ENCODE results near the gene FBXL7. TPM values are rescaled to one million over a fixed set of nuclear protein-coding genes. Genes with fewer than 3 reads are reported as not detected.

Gene FBXL7
- total RNA-seq, 1 donor from 2014 or later = 4.4 TPM

DNA sequence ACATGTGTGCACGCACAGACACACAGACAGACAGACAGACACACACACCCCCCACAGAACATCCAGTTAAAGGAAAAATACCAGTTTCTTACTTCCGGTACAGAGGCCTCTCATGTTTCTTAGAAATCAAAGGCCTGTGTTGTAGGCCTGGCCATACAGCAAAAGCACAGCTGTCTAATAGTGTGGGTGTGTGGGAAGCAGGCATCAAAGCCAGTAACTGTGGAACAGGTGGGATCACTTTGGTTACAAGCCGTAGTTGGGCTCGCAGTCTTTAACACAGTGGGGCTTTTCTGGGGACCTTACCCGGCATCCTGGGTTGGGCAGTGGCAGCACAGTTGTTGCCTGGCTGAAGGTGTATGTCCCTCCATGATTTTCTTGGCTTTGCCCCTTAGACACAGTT is 55.2 kb downstream of the FBXL7 start:
- no peak overlapping the region for H3K4me3 ChIP-seq (ENCODE audit: low read depth, low read length)
- no peak for DNase-seq (ENCODE audit: low read depth)
- no peaks in the 10 kb centered on the region for H3K27me3 ChIP-seq (ENCODE audit: control insufficient read depth, insufficient read depth, low read length)
- no peaks in the 10 kb centered on the region for H3K36me3 ChIP-seq (ENCODE audit: control insufficient read depth, insufficient read depth, low read length)
- no peak for TF ChIP-seq CTCF (IDR thresholded peaks at IDR 0.05; ENCODE audit: insufficient read depth, low read length, poor library complexity, severe bottlenecking)

DNA sequence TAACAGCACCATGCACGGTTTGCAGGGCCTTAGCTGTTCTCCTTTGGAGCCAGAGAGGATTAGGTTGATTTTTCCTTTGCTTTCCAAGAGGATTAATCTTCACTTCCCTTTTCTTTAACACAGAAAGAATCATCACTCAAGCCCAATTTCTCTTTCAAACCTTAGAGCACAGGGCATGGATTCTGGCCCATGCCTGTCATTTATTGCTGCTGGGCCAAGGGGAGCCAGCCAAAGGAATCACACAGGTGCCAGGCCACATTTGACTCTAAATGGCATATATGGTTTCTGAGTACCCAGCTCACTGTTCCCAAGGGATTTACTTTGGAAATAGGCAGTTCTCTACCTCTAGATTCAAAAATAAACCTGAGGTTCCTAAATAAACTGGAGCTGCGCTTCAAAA is 58.3 kb downstream of the FBXL7 start:
- DNase-seq (ENCODE audit: low read depth) = no peak
- H3K27me3 ChIP-seq (ENCODE audit: control insufficient read depth, insufficient read depth, low read length) = no peaks in the 10 kb centered on the region
- H3K36me3 ChIP-seq (ENCODE audit: control insufficient read depth, insufficient read depth, low read length) = no peaks in the 10 kb centered on the region
- no peak for TF ChIP-seq CTCF (IDR thresholded peaks at IDR 0.05; ENCODE audit: insufficient read depth, low read length, poor library complexity, severe bottlenecking)
- H3K4me3 ChIP-seq (ENCODE audit: low read depth, low read length) = no peak overlapping the region

- no peak for TF ChIP-seq CTCF (IDR thresholded peaks at IDR 0.05; ENCODE audit: insufficient read depth, low read length, poor library complexity, severe bottlenecking)
- Histone ChIP-seq H3K27me3 (ENCODE audit: control insufficient read depth, insufficient read depth, low read length) (no peaks in the 10 kb centered on the region), H3K4me3 (ENCODE audit: low read depth, low read length) (no peak overlapping the region), H3K36me3 (ENCODE audit: control insufficient read depth, insufficient read depth, low read length) (no peaks in the 10 kb centered on the region)
- DNase-seq (ENCODE audit: low read depth) = no peak
Measured at GRCh38 chr5:15558681-15559080, 58.7 kb downstream of the FBXL7 start.

DNA sequence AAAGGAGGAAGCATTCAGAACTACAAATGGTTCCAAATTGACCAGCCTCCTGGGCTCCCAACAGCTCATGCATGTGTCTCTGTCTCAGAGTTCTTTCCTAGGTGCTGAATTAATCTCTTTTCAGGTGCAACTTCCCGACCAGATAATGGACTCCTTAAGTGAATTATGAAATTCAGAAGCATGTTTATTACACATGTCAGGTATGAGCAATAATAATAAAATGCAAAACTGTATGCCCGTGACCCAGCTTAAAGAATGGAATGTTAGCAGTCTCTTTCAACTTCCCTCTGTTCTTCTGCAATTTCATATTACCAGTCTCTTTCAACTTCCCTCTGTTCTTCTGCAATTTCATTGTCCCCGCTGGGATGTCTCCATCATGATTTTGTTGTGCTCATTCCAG is 60.4 kb downstream of the FBXL7 start:
- H3K36me3 ChIP-seq (ENCODE audit: control insufficient read depth, insufficient read depth, low read length) = no peaks in the 10 kb centered on the region
- no peak for TF ChIP-seq CTCF (IDR thresholded peaks at IDR 0.05; ENCODE audit: insufficient read depth, low read length, poor library complexity, severe bottlenecking)
- DNase-seq (ENCODE audit: low read depth) = no peak
- H3K27me3 ChIP-seq (ENCODE audit: control insufficient read depth, insufficient read depth, low read length) = no peaks in the 10 kb centered on the region
- H3K4me3 ChIP-seq (ENCODE audit: low read depth, low read length) = no peak overlapping the region

- no peak for DNase-seq (ENCODE audit: low read depth)
- Histone ChIP-seq H3K4me3 (ENCODE audit: low read depth, low read length) (no peak overlapping the region), H3K36me3 (ENCODE audit: control insufficient read depth, insufficient read depth, low read length) (no peaks in the 10 kb centered on the region), H3K27me3 (ENCODE audit: control insufficient read depth, insufficient read depth, low read length) (no peaks in the 10 kb centered on the region)
- no peak for TF ChIP-seq CTCF (IDR thresholded peaks at IDR 0.05; ENCODE audit: insufficient read depth, low read length, poor library complexity, severe bottlenecking)
Measured at GRCh38 chr5:15564523-15564922, 64.5 kb downstream of the FBXL7 start.

GRCh38 chr5:15564957-15565356 is 65.0 kb downstream of the FBXL7 start:
- H3K4me3 ChIP-seq (ENCODE audit: low read depth, low read length) = no peak overlapping the region
- no peak for DNase-seq (ENCODE audit: low read depth)
- TF ChIP-seq CTCF (IDR thresholded peaks at IDR 0.05; ENCODE audit: insufficient read depth, low read length, poor library complexity, severe bottlenecking) = no peak
- no peaks in the 10 kb centered on the region for H3K36me3 ChIP-seq (ENCODE audit: control insufficient read depth, insufficient read depth, low read length)
- no peaks in the 10 kb centered on the region for H3K27me3 ChIP-seq (ENCODE audit: control insufficient read depth, insufficient read depth, low read length)

All from kidney epithelial cell (primary cell).